Effector memory CD8-positive, alpha-beta T cell (primary cell): ENCODE measurements around the gene PLEKHG7.

Experiments used
- ATAC-seq: fragments of 150-1000 bp; cut with Tn5 transposase; replicated peaks from 2 replicates; pipeline ENCODE4 v1.10.0; 2021; ENCODE audit warnings: mild to moderate bottlenecking, moderate library complexity
- DNase-seq, 3 experiments: peaks; one replicate each; pipeline ENCODE4 v3.0.0; 2021
- H3K27ac Mint-ChIP-seq, 2 donors: one replicate each; pipeline ENCODE4 v1.8.0; 2022; ENCODE audit warnings: mild to moderate bottlenecking in 2 of 2, mixed read lengths in 2 of 2, moderate library complexity in 2 of 2
- H3K27me3 Mint-ChIP-seq, 2 donors: one replicate each; pipeline ENCODE4 v1.8.0; 2022; ENCODE audit warnings: mixed read lengths in 2 of 2
- H3K36me3 Mint-ChIP-seq: one replicate; pipeline ENCODE4 v1.8.0; 2022; ENCODE audit warnings: mild to moderate bottlenecking, moderate library complexity, mixed read lengths; ENCODE audit not compliant: insufficient read depth
- H3K4me1 Mint-ChIP-seq, 2 donors: one replicate each; pipeline ENCODE4 v1.8.0; 2022; ENCODE audit warnings: low read depth in 2 of 2, mixed read lengths in 2 of 2
- H3K4me3 Mint-ChIP-seq, 2 donors: one replicate each; pipeline ENCODE4 v1.8.0; 2022; ENCODE audit warnings: mild to moderate bottlenecking in 2 of 2, mixed read lengths in 2 of 2, moderate library complexity in 2 of 2
- H3K9me3 Mint-ChIP-seq, 2 donors: one replicate each; pipeline ENCODE4 v1.8.0; 2022; ENCODE audit warnings: mixed read lengths in 2 of 2

Gene PLEKHG7

GRCh38 chr12:92802906-92803305 lies 100.1 kb downstream of the PLEKHG7 start:
- no peaks in the 10 kb centered on the region for H3K4me1 Mint-ChIP-seq
- DNase-seq: no peak
- no peak overlapping the region for H3K27ac Mint-ChIP-seq
- H3K27me3 Mint-ChIP-seq: no peaks in the 10 kb centered on the region
- H3K36me3 Mint-ChIP-seq: peaks cover 23% of the 10 kb centered on the region
- no peaks in the 10 kb centered on the region for H3K9me3 Mint-ChIP-seq
- ATAC-seq: no peak
- no peak overlapping the region for H3K4me3 Mint-ChIP-seq

GRCh38 chr12:92803903-92804302 lies 101.1 kb downstream of the PLEKHG7 start:
- no peak overlapping the region for H3K4me3 Mint-ChIP-seq
- no peaks in the 10 kb centered on the region for H3K9me3 Mint-ChIP-seq
- H3K27ac Mint-ChIP-seq: no peak overlapping the region
- ATAC-seq: no peak
- peaks cover 21% of the 10 kb centered on the region for H3K36me3 Mint-ChIP-seq
- H3K4me1 Mint-ChIP-seq: no peaks in the 10 kb centered on the region
- no peaks in the 10 kb centered on the region for H3K27me3 Mint-ChIP-seq
- no peak for DNase-seq

GRCh38 chr12:92810370-92810769 lies 107.6 kb downstream of the PLEKHG7 start:
- ATAC-seq (no peak), DNase-seq (no peak)
- Mint-ChIP-seq H3K36me3 (peaks cover 32% of the 10 kb centered on the region), H3K4me3 (no peak overlapping the region), H3K27ac (no peak overlapping the region), H3K27me3 (no peaks in the 10 kb centered on the region), H3K9me3 (no peaks in the 10 kb centered on the region), H3K4me1 (no peaks in the 10 kb centered on the region)

- ATAC-seq (no peak), DNase-seq (no peak)
- Mint-ChIP-seq H3K4me3 (no peak overlapping the region), H3K27me3 (no peaks in the 10 kb centered on the region), H3K36me3 (peaks cover 34% of the 10 kb centered on the region), H3K4me1 (no peaks in the 10 kb centered on the region), H3K9me3 (no peaks in the 10 kb centered on the region), H3K27ac (no peak overlapping the region)
Observed at GRCh38 chr12:92814584-92814983, 111.8 kb downstream of the PLEKHG7 start.

- DNase-seq (no peak), ATAC-seq (no peak)
- no peak overlapping the region for H3K4me3 Mint-ChIP-seq
- H3K36me3 Mint-ChIP-seq: peaks cover 13% of the 10 kb centered on the region
- H3K27me3 Mint-ChIP-seq: no peaks in the 10 kb centered on the region
- no peaks in the 10 kb centered on the region for H3K4me1 Mint-ChIP-seq
- no peaks in the 10 kb centered on the region for H3K9me3 Mint-ChIP-seq
- H3K27ac Mint-ChIP-seq: no peak overlapping the region
Observed at GRCh38 chr12:92821142-92821541, 118.4 kb downstream of the PLEKHG7 start.
